Measurements from ENCODE around the gene PAQR8.

PAQR8 gene

DNA sequence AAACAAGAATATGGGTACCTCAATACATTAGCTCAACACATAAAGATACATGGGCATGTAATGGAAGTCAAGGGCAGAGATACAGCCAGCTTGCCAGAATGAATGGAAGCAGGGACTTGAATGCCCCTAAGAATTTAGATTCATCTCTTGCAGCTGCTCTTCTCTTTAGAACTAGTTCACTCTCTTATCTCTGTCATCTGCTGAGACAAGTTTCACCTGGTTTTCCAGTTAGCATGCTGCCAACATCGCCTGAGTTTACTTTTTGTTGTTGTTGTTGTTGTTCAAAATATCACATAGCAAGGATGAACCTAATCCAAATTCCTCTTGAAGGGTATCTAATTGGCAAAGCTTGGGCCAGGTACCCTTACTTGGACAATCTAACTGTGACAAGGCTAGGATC, 14.1 kb upstream of the PAQR8 start:
- no peak for DNase-seq (ENCODE audit: low spot score)

DNA sequence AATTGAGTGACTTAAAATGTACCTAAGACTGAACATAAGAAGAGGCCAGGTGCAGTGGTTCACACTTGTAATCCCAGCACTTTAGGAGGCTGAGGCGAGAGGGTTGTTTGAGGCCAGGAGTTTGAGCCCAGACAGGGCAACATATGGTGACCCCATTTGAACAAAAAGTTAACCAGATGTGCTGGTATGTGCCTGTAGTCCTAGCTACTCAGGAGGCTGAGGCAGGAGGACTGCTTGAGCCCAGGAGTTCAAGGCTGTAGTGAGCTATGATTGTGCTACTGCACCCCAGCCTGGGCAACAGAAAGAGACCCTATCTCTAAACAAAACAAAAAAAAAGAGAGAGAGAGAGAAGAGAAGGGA, 10.1 kb upstream of the PAQR8 start:
- DNase-seq (ENCODE audit: low spot score): no peak

DNA sequence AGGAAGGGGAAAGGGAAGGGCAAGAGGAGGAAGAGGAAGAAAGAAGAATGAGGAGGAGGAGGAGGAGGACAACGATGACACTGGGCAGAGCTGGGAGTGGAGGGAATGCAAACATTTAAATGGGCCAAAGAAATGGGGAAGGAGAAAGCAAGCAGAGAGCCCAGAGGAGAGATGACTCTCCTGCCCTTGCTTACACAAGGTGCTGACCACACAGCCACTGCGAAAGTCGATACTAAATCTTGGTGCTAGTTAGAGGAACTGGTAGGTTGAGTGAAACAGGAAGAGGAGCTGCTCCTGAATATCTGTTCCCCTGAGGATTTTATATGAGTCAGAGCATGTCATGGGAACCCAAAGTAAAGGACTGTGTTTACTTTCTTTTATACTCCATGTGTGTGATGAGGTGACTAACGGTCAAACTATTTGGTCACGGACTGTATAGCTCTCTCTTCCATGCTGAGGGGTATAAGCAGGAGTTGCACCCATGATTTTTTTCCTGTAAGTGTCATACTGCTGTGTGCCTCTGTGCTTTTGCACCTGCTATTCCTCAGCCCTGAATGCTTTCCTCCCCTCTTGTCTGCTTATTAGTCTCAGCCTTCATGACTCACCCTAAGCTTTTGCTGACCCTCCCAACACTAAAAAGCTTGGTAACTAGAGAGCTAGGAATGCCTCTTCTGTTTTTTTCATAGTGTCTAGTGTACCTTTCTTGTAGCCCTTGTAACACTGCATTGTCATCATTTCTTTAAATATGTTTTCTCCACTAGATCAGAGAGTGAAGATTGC, 9.5 kb upstream of the PAQR8 start:
- peak; percentile 24 for DNase-seq (ENCODE audit: low spot score)

DNA sequence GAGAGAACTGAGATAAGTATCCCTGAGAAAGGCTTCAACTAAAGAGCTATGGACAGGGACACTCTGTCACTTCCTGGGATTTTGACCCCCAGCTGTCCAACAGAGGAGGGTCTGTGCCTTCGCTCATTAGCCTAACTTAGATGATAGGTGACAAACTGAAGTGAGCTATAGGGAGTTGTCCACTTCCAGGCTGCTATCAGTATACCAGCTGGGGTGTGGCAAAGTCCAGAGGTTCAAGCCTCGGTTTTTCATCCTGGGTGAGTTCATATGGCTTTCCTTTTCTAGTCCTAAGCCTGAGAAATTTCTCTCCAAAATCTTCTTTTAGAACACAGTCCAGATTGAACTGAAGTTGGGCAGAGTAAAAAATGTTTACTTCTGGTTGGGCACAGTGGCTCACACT, 5.9 kb upstream of the PAQR8 start:
- DNase-seq (ENCODE audit: low spot score): no peak

DNA sequence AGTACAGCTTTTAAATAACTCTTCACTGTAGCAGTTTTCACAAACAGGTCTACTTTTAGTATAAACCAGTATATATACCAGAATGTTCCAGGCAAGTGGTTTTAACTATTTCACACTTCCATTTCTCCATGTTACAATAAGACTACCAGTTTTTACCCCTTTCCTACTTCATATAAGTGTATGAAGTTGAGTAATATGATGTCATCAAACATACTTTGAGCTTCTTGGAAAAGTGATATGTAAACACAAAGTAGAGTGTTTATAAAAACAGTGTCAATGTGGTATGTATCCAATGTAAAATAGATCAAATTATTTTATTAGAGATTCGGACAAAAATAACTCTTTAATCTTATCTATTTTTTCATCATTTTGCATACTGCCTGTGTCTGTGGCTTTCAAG, 2.5 kb upstream of the PAQR8 start:
- no peak for DNase-seq (ENCODE audit: low spot score)

DNA sequence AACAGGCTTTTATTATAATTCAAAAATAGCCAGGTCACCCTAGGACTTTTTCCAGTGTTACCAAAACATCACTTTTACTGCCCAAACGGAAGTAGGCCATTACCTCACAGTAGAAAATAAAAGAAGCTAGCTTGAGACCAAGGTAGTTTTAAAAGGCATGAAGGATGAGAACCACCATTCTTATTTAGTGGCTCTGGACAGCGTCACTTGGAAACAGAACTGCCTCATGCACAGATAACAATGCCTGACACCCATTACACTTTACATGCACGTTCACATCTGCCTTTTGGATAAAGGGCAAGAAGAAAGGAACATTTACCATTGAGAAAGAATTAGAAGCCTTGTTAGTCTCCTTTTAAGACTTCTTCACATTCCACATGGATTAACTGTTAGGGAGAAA, 1.9 kb upstream of the PAQR8 start:
- no peak for DNase-seq (ENCODE audit: low spot score)

DNA sequence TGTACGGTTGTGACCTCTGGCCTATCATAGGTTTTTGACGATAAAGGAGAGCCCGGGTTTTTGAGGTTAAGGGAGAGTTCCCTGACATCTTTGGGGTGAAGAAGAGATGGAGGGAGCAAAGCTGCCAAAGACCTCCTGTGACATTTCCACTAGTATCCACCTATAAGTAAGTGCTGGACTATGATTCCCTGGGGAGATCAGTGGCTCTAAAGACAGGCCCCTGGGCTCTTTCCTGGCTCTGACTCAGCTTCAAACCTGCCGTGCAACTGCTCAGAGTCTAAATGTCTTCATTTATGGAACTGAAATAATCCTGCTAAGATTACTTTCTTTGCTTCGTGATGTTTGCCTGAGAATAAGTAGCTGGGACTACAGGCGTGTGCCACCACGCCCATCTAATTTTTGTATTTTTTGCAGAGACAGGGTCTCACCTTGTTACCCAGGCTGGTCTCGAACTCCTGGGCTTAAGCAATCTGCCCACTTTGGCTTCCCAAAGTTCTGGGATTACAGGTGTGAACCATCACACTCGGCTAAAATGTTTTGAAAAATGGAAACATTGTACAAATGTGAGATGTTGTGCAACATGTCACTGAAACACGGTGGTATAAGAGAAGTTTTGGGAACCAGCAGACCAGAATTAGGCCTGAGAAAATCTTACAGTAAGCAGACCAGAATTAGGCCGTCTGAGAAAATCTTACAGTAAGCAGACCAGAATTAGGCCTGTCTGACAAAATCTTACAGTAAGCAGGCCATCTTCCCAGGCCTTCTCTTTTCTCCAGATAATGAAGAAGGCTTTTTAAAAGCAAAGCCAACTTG, 1.1 kb upstream of the PAQR8 start:
- DNase-seq (ENCODE audit: low spot score): no peak

DNA sequence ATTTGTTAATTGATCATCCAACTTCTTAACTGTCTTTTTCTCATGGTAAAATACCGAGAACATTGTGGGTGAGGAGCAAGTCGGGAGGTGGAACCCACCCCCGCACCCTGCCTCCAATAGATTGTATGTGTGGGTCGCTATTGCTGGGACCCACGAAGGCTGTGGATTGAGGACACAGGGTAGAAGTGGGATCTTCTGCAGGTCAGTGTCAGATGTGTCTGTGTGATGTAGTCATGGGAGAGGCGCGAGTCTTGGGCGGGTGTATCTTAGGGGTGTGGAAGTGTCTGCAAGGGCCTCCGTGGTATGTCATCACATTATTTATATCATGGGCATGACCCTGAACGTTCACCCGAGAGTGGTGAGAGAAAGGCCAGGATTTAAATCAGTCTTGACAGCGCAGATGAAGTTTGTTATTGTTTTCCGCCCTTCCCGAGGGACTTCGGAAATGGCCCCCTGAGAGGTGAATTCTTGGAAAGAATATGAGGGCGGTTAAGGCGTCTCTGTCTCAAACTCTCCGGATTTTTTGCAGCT, 472 bp upstream of the PAQR8 start:
- no peak for DNase-seq (ENCODE audit: low spot score)

DNA sequence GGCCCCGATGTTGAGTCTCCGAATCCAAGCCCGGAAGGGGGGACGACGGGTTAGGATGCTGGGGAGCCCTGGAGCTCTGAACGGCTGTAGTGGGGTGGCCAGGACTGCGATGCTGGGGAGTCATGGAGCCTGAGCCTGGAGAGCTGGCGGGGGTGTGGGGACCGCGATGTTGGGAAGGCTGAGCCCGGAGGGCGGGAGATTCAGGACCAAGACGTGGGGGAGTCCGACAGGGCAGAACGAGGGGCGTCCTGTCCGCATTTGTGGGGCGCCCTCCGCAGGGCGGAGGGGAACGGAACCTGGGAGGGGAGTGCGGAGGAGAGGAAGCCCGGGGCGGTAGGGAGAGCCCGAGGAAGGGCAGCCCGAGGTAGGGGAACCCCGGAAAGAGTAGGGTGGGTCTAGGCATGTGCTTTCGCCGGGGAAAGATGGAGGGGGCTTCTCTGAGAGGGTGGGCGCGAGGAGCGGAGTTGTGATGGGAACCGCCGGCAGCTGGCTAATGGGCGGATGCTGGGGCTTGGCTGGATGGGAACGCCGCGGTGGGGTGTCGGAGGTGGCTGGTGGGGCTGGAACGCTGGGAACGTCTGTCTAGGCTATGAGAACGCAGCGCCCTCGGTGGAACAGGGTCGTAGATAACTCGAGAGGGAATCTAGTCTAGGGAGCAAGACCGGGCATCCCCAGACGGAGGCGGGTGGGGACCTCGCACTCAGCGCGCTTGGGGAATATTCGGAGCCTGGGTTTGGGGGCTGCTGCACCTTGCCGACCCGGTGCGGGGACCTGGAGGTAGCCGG, 684 bp downstream of the PAQR8 start:
- DNase-seq (ENCODE audit: low spot score): no peak

DNA sequence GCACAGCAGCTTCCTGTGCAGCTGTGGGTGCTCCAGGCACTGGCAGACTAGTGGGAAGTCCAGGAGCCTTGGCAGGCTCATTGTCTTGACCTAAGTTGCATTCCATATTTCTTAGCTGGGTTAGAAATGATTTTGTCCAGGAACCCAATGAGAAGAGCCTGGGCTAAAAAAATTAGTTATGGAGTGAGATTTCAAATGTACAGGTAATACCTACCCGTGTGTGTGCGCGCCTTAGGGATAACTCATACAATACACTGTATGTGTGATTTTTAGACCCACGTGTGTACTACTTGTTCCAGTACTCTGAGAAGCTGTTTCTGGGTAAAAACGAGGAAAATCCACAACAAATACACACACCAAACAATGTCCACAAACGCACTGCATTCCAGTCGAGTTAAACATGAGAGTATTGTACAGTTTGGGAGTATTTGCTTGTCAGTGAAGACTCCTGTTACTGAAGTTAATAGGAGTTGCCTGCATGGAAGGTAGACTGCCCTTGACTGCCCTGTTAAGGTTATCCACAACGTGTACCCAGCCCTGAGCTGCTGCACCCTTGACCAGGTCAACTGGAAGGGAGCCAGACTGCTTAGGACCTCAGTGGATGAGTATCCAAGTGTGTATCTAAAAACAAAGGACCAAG, 1.4 kb downstream of the PAQR8 start:
- peak; percentile 23 for DNase-seq (ENCODE audit: low spot score)

DNA sequence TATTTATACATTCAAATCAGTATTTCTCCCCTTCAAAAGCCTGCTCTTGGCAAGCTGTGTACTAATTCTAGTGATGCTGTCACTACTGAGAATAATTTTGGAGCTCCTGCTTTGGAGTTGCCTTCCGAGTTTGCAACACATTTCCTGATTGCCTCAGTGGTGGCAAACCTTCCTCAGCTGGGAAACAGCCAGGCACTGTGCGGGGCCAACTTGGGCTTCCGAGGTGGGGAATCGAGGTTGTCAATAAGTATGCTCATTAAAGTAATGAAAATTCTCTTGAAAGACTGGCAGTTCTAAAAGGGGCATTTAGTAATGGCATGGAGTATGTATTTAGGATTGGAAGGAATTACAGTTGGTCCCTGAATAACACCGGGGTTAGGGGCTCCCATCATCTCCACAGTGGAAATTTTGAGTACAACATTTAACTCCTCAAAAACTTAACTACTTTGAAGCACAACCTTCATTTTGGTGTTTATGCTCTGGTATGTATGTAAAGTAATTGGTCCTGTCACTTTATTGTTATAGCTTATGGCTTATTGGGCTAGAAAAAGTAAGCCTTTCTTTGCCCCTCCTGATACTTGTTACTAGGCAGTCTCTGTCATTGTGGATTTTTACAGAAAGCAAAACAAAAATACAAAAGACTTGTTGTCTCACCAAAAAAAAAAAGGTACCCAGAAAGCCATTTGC, 2.7 kb downstream of the PAQR8 start:
- no peak for DNase-seq (ENCODE audit: low spot score)

DNA sequence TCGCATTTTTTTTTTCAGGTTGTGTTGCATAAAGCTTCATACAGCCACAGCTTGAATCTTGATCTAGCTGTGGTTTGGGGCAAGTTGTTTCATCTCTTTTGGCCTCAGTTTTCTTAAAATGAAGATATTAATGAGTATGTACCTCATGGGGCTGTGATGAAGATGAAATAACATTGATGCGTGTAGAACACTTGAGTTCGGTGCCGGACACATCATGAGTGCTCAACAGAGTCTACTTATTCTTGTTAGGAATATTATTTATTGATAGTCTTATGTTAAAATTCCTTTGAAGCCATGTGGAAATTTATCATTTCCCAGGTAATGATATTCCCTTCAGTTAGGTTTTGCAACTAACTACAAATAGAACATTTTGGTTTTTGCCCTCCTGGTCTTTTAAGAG, 3.4 kb downstream of the PAQR8 start:
- DNase-seq (ENCODE audit: low spot score): no peak

DNA sequence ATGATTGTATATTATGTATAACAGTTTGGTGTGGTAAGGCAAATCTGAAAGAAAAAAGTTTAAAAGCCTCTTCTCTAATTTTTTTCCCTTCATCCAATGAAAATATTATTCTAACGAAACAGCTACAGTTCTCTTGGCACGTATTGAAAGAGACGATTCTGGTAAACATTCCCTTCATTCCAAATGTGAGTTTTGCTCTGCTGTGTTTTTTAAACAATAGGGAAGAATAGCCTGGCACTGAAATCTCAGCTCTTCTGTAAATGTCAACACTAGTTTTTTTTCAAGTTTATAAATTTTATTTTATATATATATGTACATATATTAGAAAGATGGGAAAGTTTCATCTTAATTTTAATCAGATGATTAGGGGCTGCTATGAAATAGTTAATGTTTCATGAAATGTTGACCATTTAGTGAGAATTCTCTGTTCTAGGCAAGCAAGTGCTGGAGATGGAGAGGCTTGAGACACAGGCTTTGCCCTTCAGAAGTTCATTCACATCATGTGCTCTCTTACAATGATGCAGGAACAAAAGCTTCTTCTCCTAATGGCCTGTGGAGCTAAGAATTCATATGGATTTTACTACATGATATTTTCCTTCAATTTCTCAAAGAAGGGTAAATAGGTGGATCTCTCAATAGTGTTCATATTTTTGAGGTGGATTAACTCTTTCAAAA, 4.1 kb downstream of the PAQR8 start:
- DNase-seq (ENCODE audit: low spot score): no peak

DNA sequence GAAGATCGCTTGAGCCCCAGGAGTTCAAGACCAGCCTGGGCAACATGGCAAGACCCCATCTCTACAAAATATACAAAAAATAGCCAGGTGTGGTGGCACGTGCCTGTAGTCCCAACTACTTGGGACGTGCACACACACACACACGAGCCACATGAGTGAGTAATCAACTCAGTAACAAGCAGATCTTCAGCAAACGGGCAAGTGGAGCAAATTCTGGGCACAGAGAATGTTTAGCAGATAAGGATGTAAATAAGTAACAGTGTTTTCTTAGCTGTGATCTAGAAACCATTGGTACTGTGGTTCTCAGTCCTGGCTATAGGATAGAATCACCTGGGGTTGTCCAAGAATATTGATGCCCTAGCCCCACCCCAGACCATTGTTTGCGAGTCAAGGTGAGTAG, 6.1 kb downstream of the PAQR8 start:
- no peak for DNase-seq (ENCODE audit: low spot score)

DNA sequence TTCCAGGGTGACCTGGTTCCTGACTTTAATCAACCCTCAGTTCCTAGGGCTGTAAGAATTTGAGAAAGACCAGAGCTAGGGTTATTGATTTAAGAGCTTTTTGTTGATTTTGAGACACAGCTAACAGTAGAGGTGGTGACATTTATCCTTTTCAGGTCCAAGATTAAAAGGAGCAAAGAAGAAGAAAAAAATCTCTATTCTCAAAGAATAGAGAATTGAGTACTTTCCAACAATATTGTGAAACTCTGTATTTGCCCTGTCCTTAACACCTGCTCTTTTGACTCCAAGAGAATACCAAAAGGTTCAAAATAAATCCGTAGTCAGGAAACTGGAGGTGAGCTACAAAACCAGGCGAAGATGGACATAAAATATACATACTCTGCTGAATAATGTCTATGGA, 7.3 kb downstream of the PAQR8 start:
- DNase-seq (ENCODE audit: low spot score): no peak

DNA sequence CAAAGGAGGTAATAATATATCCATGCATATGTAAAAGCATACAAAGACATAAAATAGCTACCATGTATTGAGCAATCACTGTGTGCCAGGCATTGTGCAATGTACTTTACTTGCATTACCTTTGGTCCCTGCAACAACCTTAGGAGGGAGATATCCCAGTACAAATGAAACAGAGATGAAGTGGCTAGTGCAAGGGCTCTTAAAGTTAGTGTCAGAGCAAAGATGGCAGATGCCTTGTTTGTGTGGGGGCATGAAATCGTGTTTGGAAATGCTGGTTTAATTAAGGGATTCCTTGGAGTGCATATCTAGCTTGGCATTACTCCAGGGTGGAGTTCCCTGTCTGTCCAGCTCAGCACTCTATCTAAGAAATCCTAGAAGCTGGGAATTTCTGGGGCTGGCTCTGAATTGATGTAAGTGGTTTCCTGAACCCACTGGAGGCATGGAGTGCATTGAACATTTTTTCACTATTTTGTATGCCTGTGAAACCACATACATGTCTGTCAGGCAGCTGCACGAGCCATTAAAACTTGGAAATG, 9.8 kb downstream of the PAQR8 start:
- DNase-seq (ENCODE audit: low spot score): peak; percentile 34

DNA sequence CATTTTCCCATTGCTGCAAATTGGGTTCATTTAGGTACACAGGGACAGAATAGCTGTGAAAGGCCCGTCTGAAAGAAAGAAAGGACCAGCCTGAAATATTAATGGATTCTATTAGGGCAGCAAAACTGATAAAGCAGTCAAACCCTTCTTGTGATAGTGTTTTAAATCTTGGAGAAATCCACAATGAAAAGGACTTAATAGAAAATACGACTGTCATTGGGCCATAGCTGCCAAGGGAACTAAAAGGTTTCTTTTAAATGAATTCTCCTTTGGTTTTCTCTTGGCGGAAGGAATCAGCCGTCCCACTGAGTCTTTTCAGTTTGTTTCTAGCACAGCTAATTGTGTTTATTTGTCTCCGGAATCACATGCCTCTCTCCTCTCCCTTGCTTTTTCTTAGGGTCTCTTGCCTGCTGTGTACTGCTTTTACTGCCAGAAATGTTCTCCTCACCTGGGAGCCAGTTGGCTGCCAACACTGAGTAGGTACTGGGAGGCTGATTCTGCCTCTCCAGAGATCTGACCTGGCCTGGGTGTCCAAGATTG, 11.3 kb downstream of the PAQR8 start:
- no peak for DNase-seq (ENCODE audit: low spot score)

DNA sequence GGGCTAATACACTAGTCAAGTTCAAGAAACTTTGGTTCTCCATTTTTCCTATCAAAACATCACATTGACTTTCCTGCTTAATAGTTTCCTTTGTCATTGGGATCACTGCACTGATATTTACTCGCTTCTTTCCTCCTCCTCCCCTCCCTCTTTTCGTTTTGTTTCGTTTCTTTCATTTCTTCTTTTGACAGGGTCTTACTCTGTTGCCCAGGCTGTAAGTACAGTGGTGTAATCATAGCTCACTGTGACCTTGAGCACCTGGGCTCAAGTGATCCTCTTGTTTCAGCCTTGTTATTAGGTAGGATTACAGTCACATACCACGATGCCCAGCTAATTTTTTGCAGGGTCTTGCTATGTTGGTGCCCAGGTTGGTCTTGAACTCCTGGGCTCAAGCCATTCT, 12.3 kb downstream of the PAQR8 start:
- no peak for DNase-seq (ENCODE audit: low spot score)

DNA sequence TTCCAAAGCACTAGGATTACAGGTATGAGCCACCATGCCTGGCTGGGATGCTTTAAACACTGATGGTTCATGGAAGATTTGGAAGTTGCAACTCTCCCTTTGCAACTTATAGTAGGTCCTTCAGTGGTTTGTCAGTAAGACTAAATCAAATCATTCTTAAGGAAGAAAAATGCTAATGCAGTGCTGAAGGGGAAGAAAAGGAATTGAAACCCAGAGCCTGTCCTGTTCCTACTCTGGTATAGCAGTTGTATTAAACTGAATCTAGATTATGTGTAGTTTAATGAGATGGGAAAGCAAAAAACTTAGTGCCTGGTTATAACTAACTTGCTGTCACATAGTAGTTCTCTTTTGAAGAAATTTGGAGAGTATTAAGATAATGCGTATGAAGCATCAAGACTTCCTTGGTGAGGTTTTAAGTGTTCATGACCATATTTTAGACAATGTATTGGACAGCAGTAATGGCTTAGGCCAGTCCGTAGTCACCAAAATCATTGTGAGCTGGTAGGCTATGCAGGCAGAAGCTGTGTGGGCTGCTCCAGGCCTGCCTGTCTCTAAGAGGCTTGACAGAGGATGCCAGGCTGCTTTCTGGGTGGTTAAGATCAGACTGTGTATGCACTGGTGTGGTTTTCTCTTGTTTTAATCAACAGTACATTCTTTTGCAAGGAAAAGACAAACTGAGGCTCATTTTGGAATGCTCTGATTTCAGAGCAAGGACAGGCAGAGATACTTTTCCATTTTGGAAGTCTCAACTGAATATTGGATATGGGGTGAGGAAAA, 14.0 kb downstream of the PAQR8 start:
- no peak for DNase-seq (ENCODE audit: low spot score)

DNA sequence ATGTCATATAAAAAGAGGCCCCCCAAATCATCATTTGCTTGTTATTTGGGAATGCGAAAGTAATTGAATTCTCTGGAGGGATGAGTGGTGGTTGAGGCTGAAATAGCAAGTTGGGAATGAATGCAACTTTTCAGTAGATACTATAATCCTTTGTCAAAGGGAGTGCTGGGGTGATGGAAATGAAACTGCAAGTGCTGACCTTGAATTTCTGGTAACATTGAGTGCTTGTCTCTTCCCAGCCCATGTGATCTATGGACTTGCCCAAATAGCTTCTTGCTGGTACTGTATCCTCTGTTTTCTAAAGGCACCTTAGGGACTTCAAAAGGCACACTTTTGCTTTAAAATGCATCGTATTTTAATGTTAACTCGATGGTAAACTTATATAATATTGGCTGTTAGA, 14.8 kb downstream of the PAQR8 start:
- no peak for DNase-seq (ENCODE audit: low spot score)
